SH-SY5Y (cell line): Measurements from ENCODE around the gene NPSR1.

Experiments used
- GATA2 ChIP-seq: IDR thresholded peaks from 2 replicates; pipeline ENCODE4 v1.6.1; 2011; ENCODE audit warnings: mild to moderate bottlenecking, low read depth, low read length
- GATA3 ChIP-seq: IDR thresholded peaks from 2 replicates; pipeline ENCODE4 v1.6.1; 2011; ENCODE audit warnings: low read depth, mild to moderate bottlenecking, low read length, moderate library complexity

- no peak for TF ChIP-seq GATA3
- TF ChIP-seq GATA2: no peak
Measured at GRCh38 chr7:34748728-34749089, 90.7 kb downstream of the NPSR1 start.
